ENCODE data around the gene SRRT. TPM values are rescaled to one million over a fixed set of nuclear protein-coding genes. Genes with fewer than 3 reads are reported as not detected.
"Not testable (repeated sequence)": the region's sequence is repeated elsewhere in the genome, so short reads cannot be mapped to it uniquely, and the experiment has no call there.

The SRRT gene
- total and polyA plus RNA-seq, 2 donors (not counting 1 experiment from before 2014, with no cell fraction given) = 198 to 209 TPM

GRCh38 chr7:100935381-100935780 lies 60.5 kb downstream of the SRRT start:
- peaks cover 2 to 36% (median 3%) of the 10 kb centered on the region in 3 donors for H3K9me3 ChIP-seq (ENCODE audit: control extremely low read depth in 1 of 3, control insufficient read depth in 2 of 3, insufficient read depth in 1 of 3, low read length in 2 of 3)
- DNase-seq; H2AFZ ChIP-seq (ENCODE audit: insufficient read depth, low read depth, low read length, poor library complexity, severe bottlenecking); H3K4me3 Mint-ChIP-seq; H3K4me2 ChIP-seq (replicated peaks; ENCODE audit: low read depth, low read length, poor library complexity, severe bottlenecking); ATAC-seq (ENCODE audit: low read depth); H3K9me3 Mint-ChIP-seq (ENCODE audit: insufficient read depth); CTCF ChIA-PET; H3K36me3 ChIP-seq (replicated peaks in 1 of 2; ENCODE audit: control extremely low read depth in 1 of 2, control insufficient read depth in 1 of 2, extremely low read depth in 1 of 2, insufficient read depth in 2 of 2, low read length in 1 of 2); H3K79me2 ChIP-seq (ENCODE audit: control insufficient read depth, insufficient read depth, low read length); H3K4me1 Mint-ChIP-seq; H4K20me1 ChIP-seq (ENCODE audit: control insufficient read depth, insufficient read depth, low read length, poor library complexity, severe bottlenecking); H3K27me3 ChIP-seq (replicated peaks in 1 of 4; ENCODE audit: control extremely low read depth in 1 of 4, control insufficient read depth in 3 of 4, insufficient read depth in 4 of 4, low read length in 3 of 4); H3K4me3 ChIP-seq (ENCODE audit: control extremely low read depth in 1 of 5, extremely low read depth in 1 of 5, insufficient read depth in 1 of 5, low read depth in 2 of 5, low read length in 4 of 5); H3K27ac ChIP-seq (ENCODE audit: low read length in 2 of 2); H3K9ac ChIP-seq (ENCODE audit: low read length); H3K4me1 ChIP-seq (ENCODE audit: control insufficient read depth in 2 of 2, insufficient read depth in 2 of 2, low read length in 2 of 2); H3K27ac Mint-ChIP-seq; intact Hi-C loops (cut with micrococcal nuclease); POLR2A ChIA-PET: not testable (repeated sequence)
- no CpG with 5 or more reads among the region's 2 CpGs for WGBS (ENCODE audit: insufficient coverage)
- peaks cover 17% of the 10 kb centered on the region for H3K27me3 Mint-ChIP-seq

DNA sequence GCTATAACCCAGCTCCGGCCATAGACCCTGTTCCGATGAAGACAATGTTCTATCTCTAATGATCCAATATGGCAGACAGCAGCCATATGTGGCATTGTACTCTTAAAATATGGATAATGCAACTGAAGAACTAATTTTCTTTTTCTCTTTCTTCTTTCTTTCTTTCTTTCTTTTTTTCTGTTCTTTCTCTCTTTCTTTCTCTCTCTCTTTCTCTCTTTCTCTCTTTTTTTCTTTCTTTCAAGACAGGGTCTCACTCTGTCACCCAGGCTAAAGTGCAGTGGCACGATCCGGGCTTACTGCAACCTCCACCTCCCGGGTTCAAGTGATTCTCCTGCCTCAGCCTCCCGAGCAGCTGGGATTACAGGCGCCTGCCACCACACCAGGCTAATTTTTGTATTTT lies 61.3 kb downstream of the SRRT start:
- H2AFZ ChIP-seq (ENCODE audit: insufficient read depth, low read depth, low read length, poor library complexity, severe bottlenecking); H3K4me1 Mint-ChIP-seq; H3K27me3 ChIP-seq (replicated peaks in 1 of 4; ENCODE audit: control extremely low read depth in 1 of 4, control insufficient read depth in 3 of 4, insufficient read depth in 4 of 4, low read length in 3 of 4); CTCF ChIA-PET; H3K79me2 ChIP-seq (ENCODE audit: control insufficient read depth, insufficient read depth, low read length); ATAC-seq (ENCODE audit: low read depth); H3K9me3 Mint-ChIP-seq (ENCODE audit: insufficient read depth); H3K9ac ChIP-seq (ENCODE audit: low read length); H3K4me1 ChIP-seq (ENCODE audit: control insufficient read depth in 2 of 2, insufficient read depth in 2 of 2, low read length in 2 of 2); H3K27ac Mint-ChIP-seq; H3K27ac ChIP-seq (ENCODE audit: low read length in 2 of 2); H4K20me1 ChIP-seq (ENCODE audit: control insufficient read depth, insufficient read depth, low read length, poor library complexity, severe bottlenecking); H3K4me2 ChIP-seq (replicated peaks; ENCODE audit: low read depth, low read length, poor library complexity, severe bottlenecking); H3K4me3 ChIP-seq (ENCODE audit: control extremely low read depth in 1 of 5, extremely low read depth in 1 of 5, insufficient read depth in 1 of 5, low read depth in 2 of 5, low read length in 4 of 5); DNase-seq; intact Hi-C loops (cut with micrococcal nuclease); H3K4me3 Mint-ChIP-seq; H3K36me3 ChIP-seq (replicated peaks in 1 of 2; ENCODE audit: control extremely low read depth in 1 of 2, control insufficient read depth in 1 of 2, extremely low read depth in 1 of 2, insufficient read depth in 2 of 2, low read length in 1 of 2): not testable (repeated sequence)
- WGBS (ENCODE audit: insufficient coverage) = 98% methylated on average over 5 of the region's 7 CpGs
- POLR2A ChIA-PET = interaction anchor here (0.7 kb wide), 1 partner anchor 21 kb away, joined by 3 read pairs; no protein-coding TSS in a partner anchor
- H3K9me3 ChIP-seq (ENCODE audit: control extremely low read depth in 1 of 3, control insufficient read depth in 2 of 3, insufficient read depth in 1 of 3, low read length in 2 of 3) = peaks cover 2 to 42% (median 3%) of the 10 kb centered on the region in 3 donors
- H3K27me3 Mint-ChIP-seq = peaks cover 13% of the 10 kb centered on the region

Small RNA genes within 50 kb of the gene (small RNA-seq; reads per million reads assigned to genes)
- gene RN7SL549P (ENCODE audit: insufficient read length, low read depth, low replicate concordance) = not detected
- not detected for gene RPS29P15 (ENCODE audit: insufficient read length, low read depth, low replicate concordance)

Other genes starting within 250 kb of the SRRT start
- gene TFR2, start 233.6 kb upstream of the SRRT start, total RNA-seq = 8.3 and 10.0 TPM in 2 replicates
- 4.2 and 5.9 TPM in 2 replicates for gene TFR2, start 233.6 kb upstream of the SRRT start, polyA plus RNA-seq
- gene ACTL6B, start 218.7 kb upstream of the SRRT start, total RNA-seq = not detected in 2 replicates
- gene ACTL6B, start 218.7 kb upstream of the SRRT start, polyA plus RNA-seq = not detected in 2 replicates
- 127 TPM in 2 replicates for gene GNB2, start 201.4 kb upstream of the SRRT start, total RNA-seq
- 211 and 221 TPM in 2 replicates for gene GNB2, start 201.4 kb upstream of the SRRT start, polyA plus RNA-seq
- gene GIGYF1, start 180.9 kb upstream of the SRRT start, total RNA-seq = 134 and 140 TPM in 2 replicates
- 45.9 and 47.1 TPM in 2 replicates for gene GIGYF1, start 180.9 kb upstream of the SRRT start, polyA plus RNA-seq
- gene POP7, start 169.0 kb upstream of the SRRT start, total RNA-seq = 13.0 and 14.4 TPM in 2 replicates
- gene POP7, start 169.0 kb upstream of the SRRT start, polyA plus RNA-seq = 8.8 and 15.2 TPM in 2 replicates
- gene EPO, start 154.6 kb upstream of the SRRT start, total RNA-seq = not detected in 2 replicates
- gene EPO, start 154.6 kb upstream of the SRRT start, polyA plus RNA-seq = 0.10 TPM in 1 of 2 replicates, not detected in the other
- not detected in 2 replicates for gene ZAN, start 141.5 kb upstream of the SRRT start, total RNA-seq
- not detected in 2 replicates for gene ZAN, start 141.5 kb upstream of the SRRT start, polyA plus RNA-seq
- 3.3 and 3.9 TPM in 2 replicates for gene EPHB4, start 47.6 kb upstream of the SRRT start, total RNA-seq
- 12.0 and 15.2 TPM in 2 replicates for gene EPHB4, start 47.6 kb upstream of the SRRT start, polyA plus RNA-seq
- 77.4 and 80.1 TPM in 2 replicates for gene SLC12A9, start 22.4 kb upstream of the SRRT start, total RNA-seq
- gene SLC12A9, start 22.4 kb upstream of the SRRT start, polyA plus RNA-seq = 71.9 and 80.0 TPM in 2 replicates
- gene TRIP6, start 7.7 kb upstream of the SRRT start, total RNA-seq = 13.4 and 13.8 TPM in 2 replicates
- 6.7 and 6.8 TPM in 2 replicates for gene TRIP6, start 7.7 kb upstream of the SRRT start, polyA plus RNA-seq
- gene UFSP1, start 14.6 kb downstream of the SRRT start, total RNA-seq = 3.9 and 4.3 TPM in 2 replicates
- 1.2 and 3.6 TPM in 2 replicates for gene UFSP1, start 14.6 kb downstream of the SRRT start, polyA plus RNA-seq
- gene ACHE, start 20.8 kb downstream of the SRRT start, total RNA-seq = 0.15 and 0.24 TPM in 2 replicates
- gene ACHE, start 20.8 kb downstream of the SRRT start, polyA plus RNA-seq = 0.13 and 0.37 TPM in 2 replicates
- not detected in 2 replicates for gene MUC3A, start 74.4 kb downstream of the SRRT start, total RNA-seq
- not detected in 2 replicates for gene MUC3A, start 74.4 kb downstream of the SRRT start, polyA plus RNA-seq
- gene MUC12, start 94.5 kb downstream of the SRRT start, total RNA-seq = not detected in 2 replicates
- 0.81 TPM in 1 of 2 replicates, not detected in the other for gene MUC12, start 94.5 kb downstream of the SRRT start, polyA plus RNA-seq
- gene MUC17, start 145.0 kb downstream of the SRRT start, total RNA-seq = not detected in 2 replicates
- gene MUC17, start 145.0 kb downstream of the SRRT start, polyA plus RNA-seq = not detected in 2 replicates
- 76.1 and 85.7 TPM in 2 replicates for gene TRIM56, start 210.4 kb downstream of the SRRT start, total RNA-seq
- 8.4 and 11.0 TPM in 2 replicates for gene TRIM56, start 210.4 kb downstream of the SRRT start, polyA plus RNA-seq